DOHH2 (cell line): Measurements from ENCODE around the gene DPP10.

ENCODE experiments used
- CTCF ChIP-seq: fragments of 200-600 bp; sonication (generic); IDR thresholded peaks from one replicate; pipeline ENCODE4 v1.5.1; 2014; ENCODE audit warnings: antibody characterized with exemption, mild to moderate bottlenecking, low read depth, low read length; ENCODE audit not compliant: poor library complexity, severe bottlenecking
- EZH2phosphoT487 ChIP-seq: fragments of 200-600 bp; sonication (generic); IDR thresholded peaks from 2 replicates; pipeline ENCODE4 v1.6.1; 2017; ENCODE audit warnings: borderline replicate concordance, mild to moderate bottlenecking, antibody characterized with exemption, low read length, moderate library complexity, mixed read lengths

DNA sequence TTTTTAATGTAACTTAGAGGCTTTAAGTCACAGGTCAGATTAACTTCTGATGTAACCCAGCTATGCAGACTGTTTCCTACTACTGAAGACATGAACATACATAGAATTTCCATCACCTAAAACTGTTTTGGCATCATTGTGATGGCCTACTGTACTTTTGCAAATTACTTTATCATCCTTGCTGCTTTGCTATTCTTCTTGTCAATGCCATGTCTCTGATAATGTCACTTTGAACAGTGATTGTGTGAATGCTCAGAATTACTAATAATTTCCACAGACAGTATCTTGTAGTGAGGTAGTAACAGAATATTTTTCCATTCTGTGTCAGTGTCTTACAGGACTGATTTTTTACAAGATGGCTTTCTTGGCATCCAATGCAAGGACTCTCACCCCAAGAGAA is 663.5 kb downstream of the DPP10 start:
- no peak for TF ChIP-seq CTCF
- no peak for TF ChIP-seq EZH2phosphoT487
